Retina (tissue), 1 donor: ENCODE data around the gene PLCB2.
A peak's percentile ranks its signal among the peaks of the same experiment; 100 is the strongest.

Experiments
- DNase-seq: peaks from one replicate; pipeline ENCODE4 v3.0.0-alpha.2; 2016

Gene PLCB2

DNA sequence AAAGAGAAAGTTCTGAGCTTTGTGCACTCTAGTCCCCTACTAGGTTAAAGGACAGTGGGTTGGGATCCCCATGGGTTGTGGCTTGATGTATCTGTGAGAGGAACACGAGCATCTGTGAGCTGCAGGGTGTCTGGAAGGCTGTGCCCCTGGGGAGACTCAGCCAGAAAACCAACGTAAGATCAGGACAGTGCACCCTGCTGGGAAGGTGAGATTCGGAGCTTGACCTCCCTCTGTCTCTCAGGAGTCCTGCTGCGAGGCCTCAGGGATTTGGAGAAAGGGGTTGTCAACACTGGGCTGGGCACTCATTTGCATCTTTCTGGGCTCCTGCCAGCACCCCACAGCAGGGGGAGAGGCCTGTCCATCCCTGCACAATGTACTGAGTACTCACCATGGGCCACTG, 40.1 kb downstream of the PLCB2 start:
- DNase-seq = no peak

DNA sequence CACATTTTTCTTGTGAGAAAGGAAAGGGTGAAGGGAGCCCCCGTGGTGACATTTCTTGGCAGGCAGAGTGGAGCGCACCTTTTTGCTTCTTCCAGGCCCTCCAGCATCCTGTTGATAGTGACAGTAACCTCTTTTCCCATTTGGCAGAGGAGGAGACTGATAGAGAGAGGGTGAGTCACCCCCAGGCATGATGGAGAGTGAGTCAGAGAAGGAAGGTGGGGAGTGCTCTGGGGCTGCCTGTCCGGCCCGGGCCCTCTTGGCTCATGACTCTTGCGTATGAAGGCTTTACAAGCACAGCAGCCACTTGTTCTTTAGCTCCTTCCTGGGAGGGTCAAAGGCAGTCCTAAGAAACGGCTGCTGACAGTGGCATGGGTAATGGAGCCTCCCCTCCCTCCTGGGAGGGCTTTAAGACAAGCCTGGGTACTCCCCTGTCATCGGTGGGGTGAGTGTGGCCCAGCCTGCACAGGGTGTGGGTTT, 40.9 kb downstream of the PLCB2 start:
- no peak for DNase-seq

DNA sequence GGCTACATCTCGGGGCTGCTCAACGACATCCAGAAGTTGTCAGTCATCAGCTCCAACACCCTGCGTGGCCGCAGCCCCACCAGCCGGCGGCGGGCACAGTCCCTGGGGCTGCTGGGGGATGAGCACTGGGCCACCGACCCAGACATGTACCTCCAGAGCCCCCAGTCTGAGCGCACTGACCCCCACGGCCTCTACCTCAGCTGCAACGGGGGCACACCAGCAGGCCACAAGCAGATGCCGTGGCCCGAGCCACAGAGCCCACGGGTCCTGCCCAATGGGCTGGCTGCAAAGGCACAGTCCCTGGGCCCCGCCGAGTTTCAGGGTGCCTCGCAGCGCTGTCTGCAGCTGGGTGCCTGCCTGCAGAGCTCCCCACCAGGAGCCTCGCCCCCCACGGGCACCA, 41.9 kb downstream of the PLCB2 start:
- DNase-seq = no peak

DNA sequence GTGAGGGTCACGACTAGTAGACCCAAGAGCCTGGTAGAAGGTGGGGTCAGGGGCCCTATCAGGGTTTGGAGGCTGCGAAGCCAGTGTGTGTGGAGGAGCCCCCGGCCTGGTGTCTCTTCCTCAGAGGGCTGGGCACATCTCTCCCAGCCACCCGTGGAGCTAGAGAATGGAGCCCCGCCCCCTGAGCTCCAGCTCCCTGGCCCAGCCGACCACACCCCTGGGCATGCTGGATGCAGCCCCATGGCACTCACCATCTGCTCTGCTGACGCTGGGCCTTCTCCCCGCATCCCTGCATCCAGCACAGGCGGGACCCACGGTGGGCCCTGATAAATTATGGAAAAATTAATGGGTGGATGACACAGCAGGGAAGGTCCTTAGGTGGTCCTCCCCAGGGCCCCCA, 42.4 kb downstream of the PLCB2 start:
- DNase-seq = no peak

DNA sequence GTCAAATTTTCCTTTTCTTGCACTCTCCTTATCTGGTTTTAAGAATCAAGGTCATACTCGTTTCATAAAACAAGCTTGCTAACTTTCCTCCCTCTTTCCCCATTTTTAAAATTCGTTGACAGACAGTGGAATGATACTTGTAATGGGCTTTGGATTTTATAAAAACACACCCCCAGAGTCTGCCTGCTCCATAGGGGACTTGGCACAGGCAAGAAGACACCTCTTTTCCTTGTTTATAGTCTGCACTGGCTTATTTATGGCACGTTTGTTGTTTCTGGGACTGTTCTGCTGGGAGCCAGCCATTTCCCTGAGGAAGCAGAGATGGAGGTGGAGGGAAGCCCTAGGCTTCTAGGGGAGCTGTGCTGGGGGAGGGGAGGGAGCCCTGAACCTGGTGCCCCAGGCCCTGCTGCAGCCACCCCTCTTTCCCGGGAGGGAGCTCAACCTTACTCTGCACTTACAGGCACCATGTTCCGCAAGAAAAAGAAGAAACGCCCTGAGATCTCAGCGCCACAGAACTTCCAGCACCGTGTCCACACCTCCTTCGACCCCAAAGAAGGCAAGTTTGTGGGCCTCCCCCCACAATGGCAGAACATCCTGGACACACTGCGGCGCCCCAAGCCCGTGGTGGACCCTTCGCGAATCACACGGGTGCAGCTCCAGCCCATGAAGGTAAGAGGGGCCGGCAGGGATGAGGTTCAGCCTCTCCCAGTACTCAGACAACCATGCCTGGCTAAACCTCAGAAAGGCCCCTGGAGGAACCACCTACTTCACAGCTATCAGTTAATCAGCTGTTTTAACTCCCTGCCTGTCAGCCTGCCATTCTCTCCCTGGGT, 43.2 kb downstream of the PLCB2 start:
- DNase-seq = no peak

DNA sequence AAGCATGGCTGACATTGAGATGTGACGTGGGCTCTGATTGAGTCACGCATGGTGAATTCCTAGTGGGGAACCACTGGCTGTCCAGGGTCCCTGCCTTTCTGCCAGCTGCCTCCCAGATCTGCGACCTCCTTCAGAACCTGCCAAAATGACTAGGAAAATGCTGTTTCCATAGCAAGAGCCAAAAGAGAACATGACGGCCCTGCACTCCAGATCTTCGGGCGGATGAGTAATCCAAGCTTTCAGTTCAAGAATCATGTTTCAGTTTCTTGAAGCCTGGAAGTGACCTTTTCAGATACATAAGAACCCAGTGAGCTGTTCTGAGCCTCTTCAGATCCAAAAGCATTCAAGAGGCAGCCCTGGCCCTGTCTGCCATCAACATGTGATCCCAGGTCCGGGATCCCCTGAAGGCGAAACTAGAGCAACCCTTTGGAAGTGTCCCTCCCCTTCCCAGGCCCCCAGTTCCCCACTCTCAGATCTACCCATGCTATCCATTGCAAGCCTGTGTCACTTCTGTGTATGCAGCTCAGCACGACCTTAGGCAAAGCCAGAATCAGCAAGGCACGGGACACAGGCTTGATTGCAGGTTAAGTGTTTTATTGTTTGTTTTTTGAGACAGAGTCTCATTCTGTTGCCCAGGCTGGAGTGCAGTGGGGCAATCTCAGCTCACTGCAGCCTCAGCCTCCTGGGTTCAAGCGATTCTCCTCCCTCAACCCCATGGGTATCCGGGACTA, 44.5 kb downstream of the PLCB2 start:
- DNase-seq = no peak

DNA sequence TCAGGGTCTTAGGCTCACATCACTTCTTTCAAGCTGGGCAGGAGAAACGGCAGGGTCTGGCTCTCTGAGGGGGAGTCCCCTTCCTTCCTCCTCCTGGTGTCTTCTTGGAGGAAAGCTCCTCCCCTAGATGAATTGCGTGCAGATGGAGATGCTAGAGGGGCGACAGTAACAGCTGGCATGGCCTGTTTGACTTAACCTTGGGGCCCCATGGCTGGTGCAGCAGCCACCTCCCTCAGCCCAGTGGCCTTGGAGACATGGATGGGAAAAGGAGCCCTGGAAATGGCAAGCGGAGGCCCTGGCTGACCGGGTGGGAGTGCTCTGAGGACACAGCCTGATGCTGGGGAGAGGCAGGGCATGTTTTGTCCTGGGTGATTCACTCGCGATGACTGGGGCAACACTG, 48.7 kb downstream of the PLCB2 start:
- DNase-seq = no peak

DNA sequence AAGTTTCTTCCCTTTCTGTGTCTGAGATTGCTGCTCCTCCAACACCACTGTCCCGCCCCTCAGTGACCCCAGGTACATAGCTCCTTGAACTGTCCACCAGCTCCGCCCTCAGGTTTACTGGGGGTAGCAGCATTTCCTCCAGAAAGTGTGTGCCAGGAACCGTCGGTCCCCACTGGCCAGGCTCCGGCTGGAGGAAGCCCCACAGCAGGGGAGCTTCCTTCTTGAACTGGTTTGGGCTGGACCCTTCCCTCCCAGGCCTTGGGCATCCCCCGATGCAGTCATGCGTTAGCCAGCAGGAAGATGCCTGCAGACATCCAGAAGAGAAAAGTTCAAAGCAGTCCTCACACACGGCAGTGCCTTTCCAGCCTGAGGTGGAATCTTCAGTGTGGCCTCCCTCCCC, 49.2 kb downstream of the PLCB2 start:
- no peak for DNase-seq

DNA sequence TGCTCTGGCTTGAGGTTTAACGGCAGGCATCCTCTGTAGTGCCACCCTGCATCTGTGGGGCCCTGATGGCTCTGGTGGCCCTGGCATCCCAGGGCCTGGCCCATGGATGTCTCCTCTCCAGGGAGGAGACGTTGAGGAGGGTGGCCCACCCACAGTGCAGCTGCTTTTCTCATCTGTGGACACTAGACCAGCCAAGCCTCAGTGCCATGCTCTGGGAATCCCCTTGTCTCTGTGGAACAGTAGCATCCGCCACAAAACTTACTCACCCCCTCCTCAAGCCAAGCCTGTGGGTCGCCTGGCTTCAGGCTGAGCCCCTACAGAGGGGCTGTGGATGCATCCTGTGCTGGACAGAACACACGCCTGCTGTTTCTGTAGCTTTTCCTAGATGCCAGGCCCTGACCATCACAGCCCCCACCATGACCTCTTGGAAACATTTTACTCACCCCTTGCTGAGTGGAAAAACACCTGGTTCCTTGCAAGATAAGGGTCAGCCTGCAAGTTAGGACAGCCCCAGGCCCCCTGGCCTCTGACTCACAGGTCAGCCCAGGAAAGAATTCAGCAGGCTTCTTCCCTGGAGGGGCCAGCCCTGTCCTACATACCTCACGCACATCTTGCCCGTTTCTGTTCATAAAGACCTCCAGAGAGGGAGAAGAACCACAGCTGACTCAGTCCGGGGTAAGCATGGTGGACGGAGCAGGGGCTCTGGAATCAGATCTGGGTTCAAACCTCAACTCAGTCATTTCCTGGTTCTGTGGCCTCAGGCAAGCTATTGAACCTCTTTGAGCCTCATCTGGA, 49.9 kb downstream of the PLCB2 start:
- DNase-seq = no peak

DNA sequence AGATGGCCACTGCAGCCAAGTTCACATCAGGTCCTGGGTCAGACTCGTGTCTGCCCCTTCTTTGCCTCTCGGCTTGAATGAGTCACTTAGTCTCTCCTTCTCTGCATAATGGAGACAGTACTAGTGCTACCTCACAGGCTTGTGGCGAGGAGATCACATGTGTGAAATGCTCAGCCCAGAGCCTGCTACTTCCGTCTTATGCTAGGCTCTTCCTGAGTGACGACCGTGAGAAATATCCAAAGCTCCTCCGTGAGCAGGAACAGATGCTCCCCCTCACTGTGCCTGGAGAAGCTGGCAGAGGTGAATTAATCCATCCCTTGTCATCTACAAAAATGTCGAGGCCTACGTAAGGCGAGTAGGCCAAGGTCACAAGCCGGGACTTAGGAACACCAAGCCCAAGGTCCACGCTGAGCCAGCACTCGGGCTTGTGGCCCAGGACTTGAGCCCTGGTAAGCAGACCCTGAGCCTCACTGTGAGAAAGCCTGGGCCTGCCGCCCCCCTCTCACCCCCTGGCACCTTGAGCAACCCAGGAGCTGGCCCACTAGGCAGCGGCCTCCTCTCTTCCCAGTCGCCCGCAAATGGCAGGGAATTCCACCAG, 51.0 kb downstream of the PLCB2 start:
- DNase-seq = no peak

DNA sequence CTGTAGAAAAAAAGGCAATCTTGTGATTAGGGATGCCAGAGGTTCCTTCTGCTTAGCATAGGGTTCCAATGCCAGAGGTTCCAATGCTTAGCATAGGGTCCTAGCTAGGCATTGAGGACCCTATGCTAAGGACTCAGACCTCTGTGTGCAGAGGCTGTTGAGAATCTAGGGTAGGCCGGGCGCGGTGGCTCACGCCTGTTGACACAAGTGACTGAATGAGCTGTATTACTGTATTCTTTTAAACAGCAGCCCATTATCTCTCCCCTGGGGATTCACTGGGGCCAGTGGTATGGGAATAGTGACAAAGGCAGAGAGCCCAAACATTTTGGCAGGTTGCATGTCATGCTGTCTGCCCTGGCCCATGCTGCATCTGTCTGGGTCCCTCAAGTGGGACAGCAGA, 52.7 kb downstream of the PLCB2 start:
- DNase-seq = no peak

DNA sequence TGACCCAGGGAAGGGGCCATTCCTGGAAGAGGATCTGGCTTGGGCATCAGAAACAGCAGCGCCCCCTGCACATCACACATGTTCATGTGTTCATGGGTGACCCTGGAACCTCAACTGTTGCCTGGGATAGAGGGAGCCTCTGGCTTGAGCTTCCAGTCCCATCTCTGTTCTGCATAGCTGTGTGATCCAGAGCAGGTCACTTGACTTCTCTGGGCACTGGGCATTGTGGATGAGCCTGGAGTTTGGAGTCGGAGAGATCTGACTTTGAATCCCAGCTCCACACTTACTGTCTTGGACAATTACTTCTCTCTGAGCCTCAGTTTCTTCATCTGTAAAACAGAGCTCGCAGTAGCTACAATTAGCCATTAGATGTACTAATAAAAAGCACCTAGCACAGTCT, 53.3 kb downstream of the PLCB2 start:
- no peak for DNase-seq

DNA sequence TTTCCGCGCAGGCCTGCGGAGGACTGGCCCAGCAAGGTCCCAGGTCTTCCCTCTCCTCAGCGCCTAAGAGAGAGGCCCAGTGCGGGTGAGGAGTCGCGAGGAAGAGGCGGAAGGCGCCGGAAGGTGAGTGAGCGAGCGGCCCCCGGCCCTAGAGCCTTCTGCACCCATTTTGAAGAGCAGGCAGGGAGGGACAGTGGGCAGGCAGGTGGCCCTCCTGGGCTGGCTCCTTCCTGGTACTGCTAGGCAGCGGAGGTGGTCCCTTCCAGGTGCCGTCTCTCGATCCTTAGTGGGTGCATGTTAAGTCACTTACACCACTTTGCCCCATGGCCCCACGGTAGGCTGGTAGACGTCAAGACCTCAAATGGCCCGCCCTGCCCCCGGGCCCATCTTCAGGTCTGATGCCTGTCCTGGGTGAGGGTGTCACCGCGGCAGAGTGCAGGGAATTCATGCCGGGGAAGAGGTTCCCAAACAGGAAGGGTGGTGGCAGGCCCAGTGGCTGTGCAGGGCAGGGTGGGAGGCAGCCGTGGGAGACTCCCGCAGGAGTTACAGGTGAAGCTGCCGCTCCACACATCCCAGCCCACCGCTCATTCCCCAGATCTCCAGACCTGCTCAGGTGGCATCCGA, 54.5 kb downstream of the PLCB2 start:
- no peak for DNase-seq

DNA sequence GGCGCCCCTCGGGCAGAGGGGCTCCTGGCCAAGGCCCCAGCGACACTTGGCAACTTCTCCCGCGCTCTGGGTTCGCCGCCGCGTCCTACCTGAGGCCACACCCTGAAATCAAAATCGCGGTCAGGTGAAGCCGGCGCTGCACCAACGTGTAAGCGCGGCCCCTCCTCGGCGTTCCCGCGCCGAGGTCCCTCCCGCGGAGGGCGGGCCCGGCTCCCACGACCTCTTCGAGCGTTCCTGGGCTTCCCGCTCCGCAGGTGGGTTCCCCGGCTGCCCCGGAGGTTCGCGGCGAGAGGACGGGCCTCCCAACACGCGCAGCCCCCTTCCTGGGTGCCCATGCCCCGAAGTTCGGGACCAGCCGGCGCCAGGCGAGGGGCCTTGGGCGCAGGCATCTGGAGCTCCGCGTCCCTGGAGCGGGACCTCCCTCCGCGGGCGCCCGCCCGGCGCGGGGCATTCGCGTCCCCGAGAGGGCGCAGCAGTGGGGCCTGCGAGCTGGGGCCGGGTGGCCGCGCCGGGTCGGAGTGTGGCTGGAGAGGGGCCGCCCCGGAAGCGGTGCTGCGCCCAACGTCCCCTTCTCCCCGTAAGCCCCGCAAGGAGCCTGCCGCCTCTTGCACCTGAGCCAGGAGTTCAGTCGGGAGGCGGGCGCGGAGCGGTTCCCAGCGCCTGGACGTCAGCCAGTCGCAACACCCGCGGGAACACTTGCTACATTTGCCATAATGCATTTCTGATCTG, 55.1 kb downstream of the PLCB2 start:
- peak; percentile 70 for DNase-seq

DNA sequence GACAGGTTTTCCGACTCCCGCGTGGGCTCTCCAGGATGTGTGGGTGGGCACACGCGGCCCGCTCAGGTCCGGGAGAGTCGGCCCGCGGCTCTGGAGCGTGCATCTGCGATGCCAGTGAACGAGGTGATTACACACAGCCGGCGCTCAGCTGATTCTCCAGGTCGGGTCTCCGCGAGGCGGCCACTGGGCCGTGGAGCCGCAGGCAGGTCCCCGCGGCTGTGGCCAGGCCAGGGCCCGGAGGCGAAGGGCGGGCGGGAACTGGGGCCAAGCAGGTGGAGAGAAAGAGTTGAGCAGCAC, 55.6 kb downstream of the PLCB2 start:
- no peak for DNase-seq

DNA sequence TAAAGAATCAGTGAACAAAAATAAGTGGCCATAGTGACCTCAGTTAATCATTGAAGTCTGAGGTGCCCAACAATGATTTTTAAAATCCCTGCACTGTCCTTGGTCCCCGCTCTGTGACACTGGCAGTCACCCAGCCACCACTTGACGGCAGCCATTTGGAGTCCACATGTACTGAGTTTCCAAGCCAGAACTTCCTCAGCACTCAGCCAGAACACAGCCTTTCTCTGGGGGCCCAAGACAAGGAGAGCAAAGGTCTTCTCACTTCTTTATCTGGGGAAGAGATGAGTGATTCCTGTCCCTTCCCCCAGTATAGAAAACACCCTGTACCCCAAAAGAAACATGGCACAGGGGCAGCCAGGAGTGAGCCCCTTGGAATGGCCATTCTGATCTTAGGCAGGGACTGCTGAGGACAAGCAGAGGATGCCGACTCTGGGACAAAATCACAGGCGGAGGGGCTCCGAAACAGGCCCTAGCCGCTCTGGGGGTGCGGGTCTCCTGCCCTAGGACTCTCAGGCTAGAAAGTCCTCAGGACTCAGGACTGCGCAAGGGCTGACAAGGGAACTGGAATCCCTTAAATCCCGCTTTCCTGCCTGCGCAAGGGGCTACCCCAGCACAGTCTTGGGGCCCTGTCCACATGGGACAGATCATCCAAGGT, 56.1 kb downstream of the PLCB2 start:
- DNase-seq = no peak

DNA sequence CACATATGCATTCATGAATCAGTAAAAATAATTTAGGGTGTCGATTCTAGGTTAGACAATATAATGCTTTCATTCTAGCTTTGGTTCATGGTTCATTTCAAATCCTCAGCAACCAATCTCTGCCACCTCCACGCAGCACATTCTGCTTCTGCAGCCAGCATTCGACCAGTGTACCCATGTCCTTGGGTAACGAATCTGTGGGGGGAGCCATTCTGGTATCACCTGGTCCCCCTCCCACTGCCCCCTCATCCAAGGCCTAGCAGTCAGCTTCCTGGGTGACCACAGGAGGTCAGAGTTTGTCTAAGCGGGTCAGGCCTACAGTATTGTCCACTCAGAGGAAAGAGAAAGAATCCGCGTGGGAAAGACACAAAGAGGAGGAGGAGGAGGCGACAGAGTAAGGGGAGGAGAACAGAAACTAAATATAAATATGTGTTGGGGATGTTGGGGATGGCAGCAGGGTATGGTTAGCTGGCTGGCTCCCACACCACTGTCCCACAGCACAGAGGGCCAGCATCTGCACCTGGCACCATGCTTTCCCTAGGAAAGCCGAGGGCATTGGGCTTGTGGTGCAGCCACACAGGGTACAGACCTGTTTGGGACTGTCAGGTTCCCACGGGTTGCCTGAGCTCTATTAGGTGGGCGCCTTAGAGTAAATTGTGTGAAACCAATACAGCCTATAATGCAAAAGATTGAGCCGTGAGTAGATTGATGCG, 56.8 kb downstream of the PLCB2 start:
- no peak for DNase-seq

DNA sequence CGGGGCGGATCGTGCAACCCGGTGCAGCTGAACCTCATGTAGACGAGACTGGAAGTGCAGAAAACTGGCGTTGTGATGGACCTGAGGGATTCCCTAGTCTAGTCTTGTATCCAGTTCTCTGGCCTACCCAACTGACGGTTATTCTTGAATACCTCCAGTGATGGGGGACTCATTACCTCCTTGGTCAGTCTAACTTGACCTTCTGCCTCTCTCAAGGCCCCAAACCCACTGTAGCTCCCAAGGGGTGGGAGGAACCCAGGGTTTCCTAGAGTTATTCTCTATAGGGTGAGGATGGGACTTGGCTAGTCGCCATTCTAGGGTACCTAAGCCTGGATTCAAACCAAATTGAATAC, 57.5 kb downstream of the PLCB2 start:
- DNase-seq = no peak

DNA sequence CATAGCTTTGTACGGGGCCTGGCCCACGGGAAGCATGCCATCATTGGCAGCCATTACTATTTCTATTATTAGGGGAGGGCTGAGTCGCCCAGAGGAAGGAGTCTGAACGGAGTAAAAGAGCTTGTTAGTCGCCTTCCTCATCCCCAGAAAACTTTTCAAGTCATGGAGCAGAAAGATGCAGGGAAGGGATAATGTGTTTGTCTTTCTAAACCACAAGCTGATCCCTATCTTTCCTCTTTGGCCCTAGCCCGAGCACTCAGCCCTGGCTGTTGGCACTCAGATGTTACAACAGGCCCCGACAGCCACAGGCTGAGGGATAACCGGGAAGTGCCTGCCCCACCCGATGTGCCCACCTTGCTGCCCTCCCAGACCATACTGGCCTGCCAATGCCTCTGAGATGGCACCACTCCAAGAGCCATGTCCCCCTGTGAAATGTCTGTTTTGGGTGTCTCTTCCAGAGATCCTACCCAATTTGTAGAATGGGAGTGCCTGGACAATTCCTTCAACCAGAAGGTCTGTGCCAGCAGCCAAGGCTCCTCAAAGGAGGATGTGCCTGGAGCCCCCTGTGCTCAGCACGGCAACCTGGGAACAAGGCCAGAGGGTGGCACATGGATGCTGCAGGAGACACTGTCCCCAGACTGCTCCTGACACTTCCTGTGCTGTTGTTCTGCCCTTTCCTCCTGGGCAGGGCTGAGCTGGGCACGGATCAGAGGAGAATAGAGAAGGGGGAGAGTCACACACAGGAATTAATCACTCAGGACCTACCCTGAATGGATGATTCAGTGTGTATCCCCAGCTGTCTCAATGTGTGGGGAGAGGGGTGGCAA, 58.0 kb downstream of the PLCB2 start:
- DNase-seq = no peak
